HG02798 (cell line): ENCODE data around the gene BEX3.
"Not testable (repeated sequence)": the region's sequence is repeated elsewhere in the genome, so short reads cannot be mapped to it uniquely, and the experiment has no call there.

ENCODE experiments used
- ATAC-seq: cut with Tn5 transposase; IDR thresholded peaks from one replicate; pipeline ENCODE4 v1.9.1; 2021; ENCODE audit warnings: mild to moderate bottlenecking; ENCODE audit not compliant: unreplicated experiment, poor library complexity

Gene BEX3

GRCh38 chrX:103376118-103376978 lies at the start of gene BEX3:
BEX3 (plus strand) TSS chrX:103376538; CDS start chrX:103377522, 984 bp downstream.
- ATAC-seq: no peak

DNA sequence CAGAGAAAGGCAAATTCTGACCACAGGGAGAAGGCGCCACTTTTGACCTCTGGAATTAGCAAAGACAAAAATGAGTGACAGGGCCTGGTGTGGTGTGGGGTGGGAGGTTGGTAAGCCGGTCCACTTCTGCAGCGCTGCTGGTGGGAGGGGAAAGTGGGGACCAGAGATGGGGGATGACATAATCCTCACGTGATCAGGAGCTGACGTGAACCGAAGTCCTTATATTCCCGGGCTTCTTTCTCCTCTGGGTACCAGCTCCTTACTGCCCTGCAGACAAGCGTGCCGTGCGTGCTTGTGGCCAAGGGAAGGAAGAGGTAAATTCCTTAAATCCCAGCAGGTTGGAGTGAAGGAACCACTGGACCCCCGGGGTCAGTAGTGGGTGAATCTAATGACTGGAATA lies 46.3 kb upstream of the BEX3 start, which contains the start of gene TCEAL7:
Gene TCEAL7 (plus strand): TSS at position 249 of the 400 bp plus-strand sequence. CDS start 1,165 bp downstream, outside the sequence.
- no peak for ATAC-seq

GRCh38 chrX:103330681-103331288 lies 45.6 kb upstream of the BEX3 start:
- no peak for ATAC-seq

GRCh38 chrX:103338663-103339062 lies 37.7 kb upstream of the BEX3 start:
- no peak for ATAC-seq

DNA sequence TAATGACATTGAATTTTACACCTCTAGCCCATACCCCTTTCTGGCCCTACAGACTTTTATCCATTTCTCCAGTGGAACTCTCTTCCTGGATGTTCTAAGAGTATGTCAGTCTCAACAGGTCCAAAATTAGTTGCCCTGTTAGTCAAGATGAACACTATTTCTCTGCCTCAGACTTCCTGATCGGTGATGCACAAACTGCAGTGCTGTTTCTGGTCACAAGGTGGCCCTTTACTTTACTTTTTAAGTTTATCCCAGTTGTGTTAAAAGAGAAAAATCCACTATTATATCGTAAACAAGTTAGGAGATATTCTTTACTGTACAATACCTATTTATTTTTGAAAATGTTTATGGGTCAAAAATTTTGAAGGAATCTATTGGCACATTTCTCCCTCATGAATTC lies 33.2 kb upstream of the BEX3 start:
- no peak for ATAC-seq

- no peak for ATAC-seq
Measured at GRCh38 chrX:103344606-103345005, 31.7 kb upstream of the BEX3 start.

- ATAC-seq: no peak
Measured at GRCh38 chrX:103347682-103348397, 28.5 kb upstream of the BEX3 start.

GRCh38 chrX:103356130-103356798 lies 20.1 kb upstream of the BEX3 start, which contains the start of gene TCEAL9:
TCEAL9 (plus strand) TSS chrX:103356506; CDS start chrX:103357685, 1,179 bp downstream.
- no peak for ATAC-seq

DNA sequence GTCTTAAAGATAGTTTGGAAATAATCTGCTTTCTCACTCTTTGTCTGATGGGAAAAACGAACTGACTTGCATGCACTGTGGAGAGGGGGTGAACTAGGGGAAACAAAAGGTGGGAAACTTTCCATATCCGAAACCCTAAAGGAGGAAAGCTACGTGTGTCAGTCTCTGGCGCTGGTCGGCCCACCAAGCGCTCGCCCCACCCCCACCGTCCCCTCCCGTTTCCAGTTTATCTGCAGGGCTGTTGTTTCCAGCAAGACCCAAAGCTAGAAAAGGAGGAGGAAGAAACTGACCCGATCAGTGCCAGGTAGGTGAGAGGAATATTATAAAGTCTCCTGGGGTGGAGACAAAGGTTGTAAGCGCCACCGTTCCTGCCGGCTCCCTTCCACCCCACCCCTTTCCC lies 19.5 kb upstream of the BEX3 start:
- no peak for ATAC-seq

GRCh38 chrX:103357871-103358270 lies 18.5 kb upstream of the BEX3 start:
- ATAC-seq: no peak

GRCh38 chrX:103359605-103360004 lies 16.7 kb upstream of the BEX3 start:
- not testable (repeated sequence) for ATAC-seq

GRCh38 chrX:103360092-103360491 lies 16.2 kb upstream of the BEX3 start:
- ATAC-seq: no peak

GRCh38 chrX:103360916-103361315 lies 15.4 kb upstream of the BEX3 start:
- ATAC-seq: no peak

DNA sequence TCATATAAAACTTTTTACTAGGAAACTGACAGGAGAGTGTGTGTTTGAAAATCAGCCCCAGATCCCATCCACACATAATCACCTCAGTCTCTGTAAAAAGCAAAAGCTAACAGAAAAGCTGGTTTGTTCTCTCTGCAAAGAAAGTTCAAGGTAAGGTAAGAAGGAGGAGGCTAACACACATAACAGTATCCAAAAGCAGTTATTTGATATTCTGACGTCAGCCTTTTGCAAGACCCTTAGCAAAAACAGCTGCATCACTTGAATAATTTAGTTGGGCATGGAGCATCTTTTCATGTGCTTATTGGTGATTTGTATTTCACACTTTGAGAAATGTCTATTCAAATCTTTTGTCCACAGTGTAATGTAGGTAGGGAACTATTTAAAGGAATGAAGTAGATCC lies 14.5 kb upstream of the BEX3 start:
- no peak for ATAC-seq

GRCh38 chrX:103362474-103362873 lies 13.9 kb upstream of the BEX3 start:
- no peak for ATAC-seq

- ATAC-seq: no peak
Measured at GRCh38 chrX:103363046-103363445, 13.3 kb upstream of the BEX3 start.

- no peak for ATAC-seq
Measured at GRCh38 chrX:103367502-103367901, 8.8 kb upstream of the BEX3 start.

- ATAC-seq: no peak
Measured at GRCh38 chrX:103369479-103369878, 6.9 kb upstream of the BEX3 start.

GRCh38 chrX:103372886-103373285 lies 3.5 kb upstream of the BEX3 start:
- no peak for ATAC-seq

DNA sequence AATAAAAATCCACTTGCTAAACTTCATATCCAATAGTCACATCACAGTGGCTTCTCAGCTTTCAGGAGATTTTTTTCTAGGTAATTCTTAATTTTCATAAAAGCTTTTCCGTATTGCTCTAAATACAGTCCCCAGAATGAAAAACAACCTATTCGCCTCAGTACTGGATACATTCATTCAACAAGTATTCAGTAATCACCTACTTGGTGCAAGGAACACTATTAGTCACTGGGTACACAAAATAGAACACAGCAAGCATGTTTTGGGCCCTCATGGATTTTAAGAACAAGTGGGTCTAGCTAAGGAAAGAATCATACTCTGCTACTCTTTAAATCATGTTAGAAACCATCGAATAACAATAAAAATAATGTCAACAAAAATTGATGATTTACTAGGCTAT lies 2.8 kb upstream of the BEX3 start:
- ATAC-seq: no peak
